Bone marrow (tissue), 2 donors: ENCODE results near the gene SEC61A1.

Experiments
- DNase-seq, 2 donors: peaks; one replicate each; lab custom pipeline; 2025; lab: John Stamatoyannopoulos, UW

Gene SEC61A1

GRCh38 chr3:128060473-128061381 lies 8.5 kb downstream of the SEC61A1 start:
- DNase-seq, result no peak

GRCh38 chr3:128062033-128062745 lies 10.0 kb downstream of the SEC61A1 start:
- DNase-seq, result no peak

- no peak for DNase-seq
Observed at GRCh38 chr3:128063865-128064264, 11.6 kb downstream of the SEC61A1 start.

GRCh38 chr3:128064962-128065361 lies 12.7 kb downstream of the SEC61A1 start:
- DNase-seq, result no peak

GRCh38 chr3:128066114-128066513 lies 13.9 kb downstream of the SEC61A1 start:
- no peak for DNase-seq

- no peak for DNase-seq
Observed at GRCh38 chr3:128066676-128067075, 14.4 kb downstream of the SEC61A1 start.

GRCh38 chr3:128067489-128067888 lies 15.3 kb downstream of the SEC61A1 start:
- no peak for DNase-seq

- peak in 1 of 2 donors; percentile 8 for DNase-seq
Observed at GRCh38 chr3:128068156-128068620, 16.0 kb downstream of the SEC61A1 start.

- no peak for DNase-seq
Observed at GRCh38 chr3:128069271-128069670, 17.0 kb downstream of the SEC61A1 start.

GRCh38 chr3:128070898-128071591 lies 18.8 kb downstream of the SEC61A1 start:
- DNase-seq, result no peak

GRCh38 chr3:128071771-128072453 lies 19.7 kb downstream of the SEC61A1 start:
- DNase-seq, result no peak

- DNase-seq, result no peak
Observed at GRCh38 chr3:128072454-128073184, 20.4 kb downstream of the SEC61A1 start.

GRCh38 chr3:128073185-128073725 lies 21.0 kb downstream of the SEC61A1 start:
- DNase-seq, result no peak

- DNase-seq, result no peak
Observed at GRCh38 chr3:128073807-128074206, 21.6 kb downstream of the SEC61A1 start.

GRCh38 chr3:128074851-128075521 lies 22.7 kb downstream of the SEC61A1 start:
- DNase-seq, result no peak

- DNase-seq, result peak; percentile 46 to 71
Observed at GRCh38 chr3:128075522-128076482, 23.6 kb downstream of the SEC61A1 start.

GRCh38 chr3:128076483-128077201 lies 24.4 kb downstream of the SEC61A1 start:
- peak; percentile 4 to 52 for DNase-seq

GRCh38 chr3:128077202-128077624 lies 25.0 kb downstream of the SEC61A1 start:
- peak; percentile 37 to 52 for DNase-seq
